Measurements from ENCODE around the gene TMEM273. TPM values are rescaled to one million over a fixed set of nuclear protein-coding genes. Genes with fewer than 3 reads are reported as not detected.

The TMEM273 gene
- total RNA-seq, 1 experiment from 2014 or later: not detected

DNA sequence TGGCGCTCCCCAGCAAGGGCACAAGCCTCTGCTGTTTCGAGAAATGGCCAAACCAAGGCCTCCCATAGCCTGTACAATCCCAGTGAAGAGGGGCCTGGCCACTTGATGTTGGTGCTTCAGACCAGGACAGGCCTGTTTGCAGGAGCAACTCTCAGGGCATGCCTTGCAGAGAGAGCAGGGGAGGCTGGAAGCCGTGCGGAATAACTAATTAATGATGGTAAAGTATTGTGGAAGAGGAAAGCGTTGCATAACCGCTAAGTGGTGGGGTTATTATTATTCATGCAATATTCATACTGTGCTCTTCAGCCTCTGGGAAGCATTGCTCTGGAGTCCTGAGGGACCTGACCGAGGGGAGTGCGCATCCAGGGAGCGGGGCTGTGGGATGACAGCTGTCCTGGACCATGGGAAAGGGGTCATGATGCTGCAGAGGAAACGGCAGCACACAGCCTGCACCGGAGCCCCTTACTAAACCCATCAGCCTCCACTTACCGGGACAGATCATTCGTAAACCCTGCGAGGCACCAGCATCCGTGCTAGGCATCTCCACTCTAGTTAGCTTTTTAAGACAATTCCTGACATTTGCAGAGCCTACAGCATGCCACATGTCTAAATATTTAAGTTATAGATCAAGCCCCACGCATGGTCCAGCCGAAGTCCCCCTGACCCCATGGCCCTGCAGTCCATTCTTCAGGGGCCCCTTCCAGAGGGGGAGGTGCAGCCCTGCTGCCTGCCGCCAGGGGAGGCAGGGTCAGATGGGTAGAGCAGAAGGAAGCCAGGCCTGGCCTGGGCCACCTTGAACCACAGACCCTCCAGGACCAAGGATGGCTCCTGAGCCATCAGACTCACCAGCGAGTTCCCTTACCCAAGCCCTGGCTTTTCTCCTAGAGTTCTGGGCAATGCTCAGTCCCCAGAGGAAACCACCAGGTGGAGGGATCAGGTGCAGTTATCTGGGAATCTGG is 11.6 kb downstream of the TMEM273 start:
- no peak for DNase-seq (ENCODE audit: low read depth)

GRCh38 chr10:49175587-49176309 is 12.4 kb downstream of the TMEM273 start:
- DNase-seq (ENCODE audit: low read depth): no peak

- DNase-seq (ENCODE audit: low read depth): no peak
These were observed 13.2 kb downstream of the TMEM273 start for GRCh38 chr10:49174926-49175500.

DNA sequence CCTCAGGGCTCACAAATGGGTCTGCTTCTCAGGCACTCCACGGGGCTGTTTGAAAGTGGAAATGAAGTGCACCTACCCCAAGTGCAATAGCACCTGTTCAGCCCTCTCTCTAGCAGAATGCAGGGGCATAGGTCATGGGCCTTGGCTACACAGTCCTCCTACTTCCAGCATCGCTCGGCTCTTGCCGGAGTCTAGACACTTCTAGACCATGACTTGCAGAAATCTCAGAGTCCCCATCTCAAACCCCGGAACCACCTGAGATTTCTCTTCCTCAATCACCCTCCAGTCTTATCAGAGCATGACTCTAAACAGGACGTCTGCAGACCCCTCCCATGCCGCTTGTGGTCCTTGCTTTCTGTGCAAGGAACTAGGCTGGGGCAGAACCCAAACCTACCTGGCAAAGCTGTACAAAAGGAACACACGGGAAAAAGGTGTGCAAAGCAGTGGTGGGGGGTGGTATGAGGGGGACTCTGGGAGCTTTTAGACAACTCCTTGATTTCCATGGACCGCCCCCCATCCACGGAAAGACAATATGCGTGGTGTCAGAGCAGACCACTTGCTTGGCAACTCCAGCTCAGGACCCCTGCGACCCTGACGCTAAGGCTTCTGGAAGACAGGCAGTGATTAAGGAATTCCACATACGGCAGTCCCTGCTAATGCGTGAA is 13.8 kb downstream of the TMEM273 start:
- no peak for DNase-seq (ENCODE audit: low read depth)

DNA sequence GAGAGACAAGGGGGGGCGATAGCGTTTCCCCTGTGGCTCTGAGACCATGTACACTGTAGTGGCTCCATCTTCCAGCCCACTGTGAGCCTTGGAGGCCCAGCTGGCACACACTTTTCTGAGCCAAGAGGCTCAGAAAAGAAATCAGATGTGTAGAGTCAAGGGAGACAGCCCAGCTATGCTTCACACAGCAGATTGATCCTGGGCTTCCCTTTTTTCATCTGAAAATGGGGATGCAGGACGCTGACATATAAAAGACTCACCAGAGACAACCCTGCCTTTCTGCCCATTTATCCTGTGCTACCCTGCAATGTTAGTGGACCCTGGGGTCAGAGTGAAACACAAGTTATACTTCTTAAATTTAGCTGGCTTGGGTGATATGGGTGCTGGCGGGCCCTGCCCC is 14.3 kb downstream of the TMEM273 start:
- no peak for DNase-seq (ENCODE audit: low read depth)

GRCh38 chr10:49173201-49173772 is 14.9 kb downstream of the TMEM273 start:
- DNase-seq (ENCODE audit: low read depth): no peak

DNA sequence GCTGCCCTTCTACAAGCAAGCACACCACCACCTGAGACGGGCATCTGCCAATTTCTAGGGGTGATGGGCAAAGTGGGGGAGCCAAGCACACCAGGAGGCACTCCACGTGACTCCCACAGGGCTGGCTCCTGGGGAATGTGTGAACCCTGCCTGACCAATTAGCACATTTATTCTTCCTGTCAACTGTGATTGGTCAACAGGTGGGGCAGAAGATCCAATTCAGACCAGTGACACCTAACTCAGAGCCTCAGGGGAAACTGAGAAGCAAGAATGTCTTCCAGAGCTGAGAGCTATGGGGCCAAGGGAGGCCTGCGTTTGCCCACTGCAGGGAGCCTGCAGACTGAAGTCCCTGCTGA is 15.4 kb downstream of the TMEM273 start:
- DNase-seq (ENCODE audit: low read depth): no peak

DNA sequence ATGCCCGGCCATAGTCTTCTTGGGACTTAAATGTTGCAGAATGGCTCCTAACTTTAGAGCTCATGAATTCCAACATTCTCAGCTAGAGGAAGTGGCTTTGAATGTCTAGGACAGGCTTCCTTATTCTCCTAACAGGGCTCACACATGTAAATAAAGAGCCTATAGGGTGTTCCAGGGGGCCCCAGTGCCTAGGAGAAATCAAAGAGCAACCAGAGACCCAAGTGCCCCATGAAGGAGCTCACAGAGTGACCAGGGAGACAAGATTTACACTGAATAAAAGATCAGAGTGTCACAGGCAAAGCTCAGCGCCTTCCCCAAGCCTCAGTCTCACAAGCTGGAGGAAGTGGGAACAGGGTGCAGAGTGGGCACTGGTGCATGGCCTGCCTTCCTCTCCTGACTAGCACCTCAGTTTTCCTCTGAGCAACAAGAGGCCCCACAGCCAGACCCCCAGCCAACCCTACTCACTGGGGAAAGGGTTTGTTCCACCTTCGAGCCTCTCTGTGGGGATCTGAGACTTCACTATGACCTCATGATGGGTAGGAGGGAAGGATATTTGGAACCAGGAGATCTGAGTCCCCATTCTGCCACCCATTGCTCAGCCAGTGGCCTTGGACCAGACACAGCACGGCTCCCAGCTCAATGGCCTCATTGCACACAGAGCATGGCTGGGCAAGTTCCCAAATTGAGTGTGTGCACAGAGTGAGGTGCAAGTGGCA is 16.0 kb downstream of the TMEM273 start:
- no peak for DNase-seq (ENCODE audit: low read depth)

GRCh38 chr10:49171326-49172060 is 16.7 kb downstream of the TMEM273 start:
- DNase-seq (ENCODE audit: low read depth): no peak

- DNase-seq (ENCODE audit: low read depth): no peak
These were observed 17.4 kb downstream of the TMEM273 start for GRCh38 chr10:49170632-49171325.

- DNase-seq (ENCODE audit: low read depth): no peak
These were observed 18.4 kb downstream of the TMEM273 start for GRCh38 chr10:49169776-49170175.

DNA sequence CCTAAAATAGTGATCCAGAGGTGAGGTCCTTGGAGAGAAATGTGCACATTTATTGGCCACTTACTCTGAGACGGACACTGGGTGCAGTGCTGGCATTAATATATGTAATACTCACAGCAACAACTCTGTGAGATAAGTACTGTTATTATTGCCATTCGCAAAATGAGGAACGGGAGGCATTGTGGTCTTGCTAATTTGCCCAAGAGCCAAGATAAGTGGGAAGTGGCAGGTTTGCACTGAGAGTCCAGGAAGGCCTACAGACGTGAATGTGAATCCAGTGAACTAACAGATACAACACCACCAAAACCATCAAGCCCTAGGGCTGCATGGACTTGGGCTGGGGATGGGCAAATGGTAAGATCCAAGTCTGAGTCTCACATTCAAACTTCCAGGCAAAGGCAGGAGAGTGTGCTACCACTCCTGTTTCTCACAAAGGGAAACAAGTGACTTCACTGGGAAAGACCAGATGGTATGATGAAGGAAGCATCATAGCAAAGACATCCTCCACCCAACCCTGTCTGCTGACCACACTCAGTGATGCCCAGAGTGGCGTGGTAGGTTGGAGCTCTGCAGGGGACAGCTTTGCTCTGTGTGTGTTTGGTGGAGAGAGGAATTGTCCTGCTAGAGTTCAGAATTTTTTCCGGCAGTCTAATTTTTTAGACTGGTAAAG is 19.2 kb downstream of the TMEM273 start:
- no peak for DNase-seq (ENCODE audit: low read depth)

DNA sequence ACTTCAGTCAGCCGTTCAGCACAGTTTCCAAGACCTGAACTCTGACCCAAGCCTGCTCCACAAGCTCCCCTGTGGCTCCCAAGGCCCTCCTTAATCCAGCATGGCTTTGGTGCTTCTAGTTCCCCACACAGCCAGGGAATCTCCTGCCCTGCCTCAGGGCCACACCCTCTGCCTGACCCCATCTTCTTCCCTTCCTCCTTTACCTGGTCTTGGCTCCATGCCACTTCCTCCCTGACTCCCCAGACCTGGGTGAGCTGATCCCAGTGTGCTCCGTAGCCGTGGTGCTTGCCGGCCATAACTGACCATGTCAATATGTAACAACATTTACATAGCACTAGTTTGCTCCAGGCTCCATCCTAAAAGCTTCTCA is 20.0 kb downstream of the TMEM273 start:
- no peak for DNase-seq (ENCODE audit: low read depth)

GRCh38 chr10:49167425-49168170 is 20.6 kb downstream of the TMEM273 start:
- no peak for DNase-seq (ENCODE audit: low read depth)

DNA sequence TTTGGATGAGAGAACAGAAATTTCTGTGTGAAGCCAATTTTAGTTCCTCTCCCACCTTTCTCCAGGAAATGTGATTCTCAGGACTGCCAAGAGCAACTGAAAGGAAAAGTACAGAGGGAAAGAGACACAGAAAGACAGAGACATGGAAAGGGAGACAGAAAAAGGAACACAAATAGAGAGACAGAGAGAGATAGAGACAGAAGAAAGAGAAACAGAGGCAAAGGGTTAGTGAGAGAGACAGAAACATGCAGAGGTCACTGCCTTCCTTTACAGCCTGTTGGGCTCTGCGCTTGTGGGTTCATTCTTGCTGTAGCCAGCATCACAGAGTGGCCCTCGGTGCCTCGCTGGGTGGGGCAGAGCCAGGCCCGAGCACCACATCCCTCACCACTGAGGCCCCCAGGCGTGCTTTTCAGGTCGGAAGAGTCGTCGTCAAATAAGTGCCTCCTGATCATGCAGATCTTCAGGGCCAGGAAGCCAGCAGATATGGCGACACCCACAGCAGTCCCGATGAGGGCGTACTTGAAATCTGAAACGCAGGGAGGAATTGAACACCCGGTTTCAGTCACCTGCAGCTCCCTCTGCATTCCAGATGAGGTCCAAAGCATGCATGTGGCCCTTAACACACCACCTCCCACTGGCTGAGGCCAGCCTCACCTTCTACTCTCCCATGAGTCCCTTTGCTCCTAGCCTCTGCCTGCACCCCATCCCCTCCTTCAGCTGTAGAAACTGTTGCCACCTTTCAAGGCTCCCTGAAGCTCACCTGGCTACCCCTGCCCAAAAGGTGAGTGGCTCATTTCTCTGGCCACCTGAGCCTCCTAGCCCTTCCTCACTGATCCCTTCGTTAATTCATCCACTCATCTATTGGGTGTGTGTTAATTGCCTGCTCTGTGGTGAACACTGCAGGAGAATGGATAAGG is 21.4 kb downstream of the TMEM273 start:
- no peak for DNase-seq (ENCODE audit: low read depth)

DNA sequence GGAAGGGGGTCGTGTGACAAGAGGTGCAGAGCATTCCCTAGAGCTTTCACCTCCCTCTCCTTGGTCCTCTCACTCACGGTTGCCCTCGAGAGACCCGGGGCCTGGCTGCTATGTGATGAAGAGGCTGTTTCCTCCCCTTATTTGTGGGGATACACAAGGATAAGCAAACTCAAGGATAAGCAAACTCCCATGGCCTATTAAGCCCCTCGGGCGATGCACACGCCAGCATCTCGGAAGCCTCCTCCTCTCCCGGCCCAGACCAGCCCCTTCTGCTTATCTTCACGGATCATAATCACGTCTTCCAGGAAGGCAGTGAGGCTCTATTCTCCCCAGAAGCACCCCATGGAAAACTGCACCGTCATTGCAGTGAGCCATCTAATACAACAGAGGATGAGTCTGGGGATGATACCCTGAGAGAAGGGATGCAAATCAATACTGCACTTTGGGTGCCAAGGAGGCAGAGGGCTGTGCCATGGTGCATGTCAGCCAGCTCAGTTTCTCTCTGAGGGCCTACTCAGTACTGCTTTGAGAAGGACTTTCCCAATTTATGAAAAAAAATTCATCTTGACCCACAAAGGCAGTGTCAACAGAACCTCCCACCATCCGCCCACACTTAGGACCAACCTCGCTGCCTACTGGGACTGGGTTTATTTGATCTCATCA is 22.2 kb downstream of the TMEM273 start:
- no peak for DNase-seq (ENCODE audit: low read depth)

DNA sequence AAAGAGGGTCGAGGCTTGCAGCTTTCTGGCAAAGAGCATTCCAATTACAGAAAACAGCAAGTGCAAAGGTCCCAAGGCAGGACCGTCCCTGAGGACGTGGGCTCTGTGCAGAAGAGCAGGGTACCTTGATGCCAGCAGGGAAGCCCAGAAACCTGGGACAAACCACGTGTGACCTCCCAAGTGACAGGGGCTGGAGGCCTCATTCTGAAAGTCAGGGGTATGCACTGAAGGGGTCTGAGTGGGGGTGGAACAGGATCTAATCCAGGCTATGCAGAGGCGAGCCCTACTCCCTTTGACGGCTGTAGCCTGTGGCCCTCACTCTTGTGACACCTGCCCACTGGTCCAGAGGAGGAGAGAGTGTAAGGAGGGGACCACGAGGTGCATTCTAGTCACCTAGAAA is 22.9 kb downstream of the TMEM273 start:
- no peak for DNase-seq (ENCODE audit: low read depth)
